SKM-1 treated with dmso at 0.1 percent for 144 hours (cell line): Measurements from ENCODE around the gene CTDSP2.

ENCODE experiments used
- DNase-seq: peaks from one replicate; lab custom pipeline; 2025; ENCODE audit not compliant: unreplicated experiment; lab: John Stamatoyannopoulos, UW

Gene CTDSP2

DNA sequence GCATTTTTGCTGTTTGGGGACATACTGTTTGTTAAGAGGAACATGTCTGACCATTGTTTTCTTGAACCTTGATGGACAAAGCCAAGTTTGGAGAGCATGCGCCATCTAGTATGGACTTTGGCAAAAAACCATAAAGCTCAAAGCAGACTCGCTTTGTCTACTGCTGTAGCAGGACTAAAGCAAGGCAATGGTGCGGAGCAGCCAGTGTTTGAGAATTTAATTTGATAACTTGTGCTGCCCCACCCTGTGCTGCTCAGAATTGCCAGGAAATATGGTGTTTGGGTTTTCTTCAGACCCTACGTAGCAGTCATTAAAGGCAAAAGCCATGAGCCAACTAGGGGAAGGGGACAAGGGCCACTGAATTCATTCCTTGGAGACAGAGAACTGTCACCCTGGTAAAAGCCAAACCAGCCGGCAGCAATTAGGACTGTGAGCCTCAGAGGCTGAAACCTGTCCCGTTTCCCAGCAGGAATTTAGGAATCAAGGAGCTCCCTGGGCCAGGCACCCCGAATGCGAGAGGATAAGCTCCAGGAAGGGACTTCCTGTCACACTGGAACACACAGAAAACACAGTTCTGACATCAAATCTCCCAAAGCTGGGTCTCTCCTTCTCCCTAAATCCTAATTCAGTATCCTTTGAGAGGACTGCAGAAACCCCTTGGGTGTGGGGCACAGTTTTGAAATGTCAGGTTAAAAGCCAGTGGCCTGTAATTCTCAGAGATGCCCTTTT lies 29.1 kb downstream of the CTDSP2 start:
- no peak for DNase-seq

DNA sequence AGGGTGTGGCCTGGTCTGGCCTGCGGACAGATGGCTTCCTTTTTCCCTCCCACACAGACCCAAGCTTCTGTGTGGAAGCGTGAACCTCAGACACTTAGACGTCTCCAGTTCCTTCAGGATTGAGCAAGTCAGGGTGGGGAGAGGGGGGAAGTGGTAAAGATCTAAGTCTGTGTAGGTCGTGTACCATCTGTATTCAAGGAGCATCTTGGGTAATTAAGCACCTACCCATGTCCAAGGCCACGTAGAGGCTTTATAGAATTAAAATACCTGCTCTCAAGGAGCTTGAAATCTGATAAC lies 29.7 kb downstream of the CTDSP2 start:
- peak; percentile 61 for DNase-seq

DNA sequence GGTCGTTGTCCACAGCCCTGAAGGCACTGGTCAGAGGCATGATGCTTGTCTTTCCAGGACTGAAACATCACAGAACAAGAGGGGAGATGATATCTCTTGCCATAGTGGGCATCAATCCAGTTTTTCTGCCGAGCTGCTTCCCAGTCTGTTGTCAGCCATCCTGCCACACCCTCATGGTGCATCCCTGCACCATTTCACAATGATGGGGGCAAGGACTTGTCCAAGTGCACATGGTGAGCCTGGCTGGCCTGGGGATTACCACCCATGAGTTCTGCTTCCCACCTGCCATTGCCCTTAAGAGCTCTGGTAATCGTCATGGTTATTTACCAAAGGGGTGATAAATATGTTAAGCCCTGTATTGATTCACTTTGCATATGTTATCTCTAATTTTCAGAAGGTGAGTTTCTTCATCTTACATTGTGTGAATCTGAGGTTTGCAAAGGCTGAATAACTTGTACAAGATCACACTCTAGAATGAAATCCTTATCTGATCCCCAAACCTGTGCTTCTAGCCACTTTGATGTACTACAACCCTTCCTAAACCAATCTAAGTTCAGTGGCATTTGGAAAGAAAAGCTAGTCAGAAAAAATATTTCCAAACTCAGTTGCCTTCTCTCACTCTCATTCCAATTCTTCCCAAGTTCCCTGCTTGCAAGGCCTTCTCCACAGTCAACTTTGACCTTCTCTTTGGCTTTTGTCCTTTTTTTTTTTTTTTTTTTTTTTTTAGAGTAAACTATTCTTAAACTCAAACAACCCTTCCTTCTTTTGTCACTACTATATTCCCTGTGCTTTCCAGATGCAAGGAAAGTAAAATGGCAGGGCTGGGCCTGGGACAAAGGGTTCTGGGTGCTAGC lies 30.3 kb downstream of the CTDSP2 start:
- DNase-seq: no peak

DNA sequence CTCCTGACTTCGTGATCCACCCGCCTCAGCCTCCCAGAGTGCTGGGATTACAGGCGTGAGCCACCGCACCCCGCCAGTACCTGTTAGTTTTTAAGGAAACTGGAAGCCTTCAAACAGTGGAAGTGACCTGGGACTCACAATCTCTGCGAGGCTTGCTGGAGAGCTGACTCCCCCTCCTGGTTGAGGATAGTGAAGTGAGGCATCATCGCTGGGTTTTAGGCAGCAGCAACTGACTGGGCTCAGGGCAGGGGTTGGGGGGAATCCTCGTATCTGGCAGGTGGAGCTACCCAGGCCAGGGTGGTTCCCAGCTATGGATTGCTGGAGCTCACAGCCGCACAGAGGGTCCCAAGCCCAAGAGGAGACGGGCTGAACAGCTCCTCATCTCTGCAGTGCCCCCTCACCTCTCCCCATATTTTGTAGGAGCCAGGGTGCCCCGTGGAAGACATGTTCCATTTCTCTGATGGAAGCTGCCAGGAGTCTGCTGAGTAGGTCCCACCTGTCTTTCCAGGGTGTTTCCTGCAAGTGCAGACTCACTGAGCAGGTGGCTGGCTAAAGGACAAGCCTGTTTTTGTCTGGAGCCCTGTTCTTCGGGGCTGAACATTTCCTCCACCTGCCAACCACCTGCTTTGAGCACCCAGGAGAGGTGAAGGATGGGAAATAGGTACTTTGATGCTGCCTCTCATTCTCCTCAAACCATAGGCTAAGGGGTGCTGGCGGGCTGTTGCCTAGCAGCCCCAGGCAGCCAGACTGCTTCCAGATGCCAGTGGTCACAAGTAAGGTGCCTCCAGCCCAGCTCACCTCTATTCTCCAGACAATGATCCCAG lies 31.1 kb downstream of the CTDSP2 start:
- no peak for DNase-seq

DNA sequence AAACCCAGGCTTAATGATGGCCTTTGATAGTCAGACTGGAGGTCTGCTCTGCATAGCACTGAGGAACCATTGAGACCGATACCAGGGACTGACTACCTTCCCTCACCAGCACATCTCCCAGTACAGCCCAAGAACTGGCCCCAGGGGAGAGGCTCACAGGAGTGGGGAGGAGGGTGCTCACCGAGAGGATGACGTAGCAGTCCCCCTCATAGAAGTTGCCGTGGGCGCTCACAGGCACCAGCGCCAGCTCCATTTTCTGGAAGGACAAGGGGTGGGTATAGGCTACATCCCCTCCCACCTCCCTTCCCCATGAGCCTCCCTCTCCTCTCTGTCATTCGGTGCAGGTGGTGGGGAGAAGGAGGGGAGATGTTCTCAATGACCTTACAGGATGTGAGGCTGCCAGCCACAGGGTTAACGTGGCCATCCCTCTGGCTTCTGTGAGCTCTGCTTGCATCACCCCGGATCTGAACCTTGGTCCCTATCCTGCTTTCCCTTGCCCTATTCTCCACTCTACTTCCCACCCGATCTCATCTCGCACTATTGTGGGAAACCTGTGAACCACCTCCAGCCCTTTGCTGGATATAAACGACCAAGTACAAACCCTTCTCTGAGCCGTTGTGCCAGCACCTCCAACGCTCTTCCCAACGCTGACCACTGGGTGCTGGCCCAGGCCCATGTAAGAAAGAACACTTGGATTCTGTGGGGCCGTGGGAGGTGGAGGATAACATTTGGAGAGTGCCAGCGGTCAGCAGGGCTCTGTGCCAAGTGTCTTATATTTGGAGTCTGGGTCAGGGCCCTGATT lies 32.4 kb downstream of the CTDSP2 start:
- no peak for DNase-seq

DNA sequence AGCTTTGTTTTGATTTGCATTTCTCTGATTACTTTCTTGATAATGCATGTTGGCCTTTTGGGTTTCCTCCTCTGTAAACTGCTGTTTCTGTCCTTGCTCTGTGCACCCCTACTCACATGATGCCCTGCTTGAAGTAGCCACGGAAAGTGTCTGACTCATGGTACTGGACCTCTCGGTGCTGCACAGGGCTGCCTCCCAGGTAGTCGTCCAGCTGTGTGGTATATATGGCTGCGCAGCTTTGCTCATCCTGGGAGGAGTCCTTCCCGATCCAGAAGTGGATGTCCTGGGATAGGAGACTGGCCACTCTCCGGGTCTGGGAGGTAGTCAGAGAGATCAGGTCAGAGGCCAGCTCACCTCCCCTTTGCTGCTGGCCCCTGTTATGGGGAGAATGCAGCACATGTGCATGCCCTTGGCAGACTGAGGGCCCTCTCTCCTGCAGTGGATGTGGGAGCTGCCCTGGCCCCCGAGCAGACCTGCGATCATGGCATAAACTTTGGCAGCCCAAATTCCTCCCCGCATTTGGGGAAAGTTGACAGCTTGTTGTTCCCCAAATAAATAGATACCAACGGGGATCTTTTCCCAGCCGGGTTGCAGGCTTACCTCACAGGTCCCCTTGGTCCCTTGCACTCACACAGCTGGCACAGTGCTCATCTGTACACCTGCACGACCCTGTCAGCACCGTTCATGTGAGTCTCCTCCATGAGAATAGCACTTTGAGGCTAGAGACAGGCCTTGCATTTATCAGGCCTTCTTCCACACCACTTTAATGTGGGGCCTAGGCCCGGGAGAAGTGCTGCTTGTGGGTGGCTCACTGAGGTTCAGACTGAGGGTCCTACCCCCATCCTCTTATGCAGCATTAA lies 33.2 kb downstream of the CTDSP2 start:
- no peak for DNase-seq

DNA sequence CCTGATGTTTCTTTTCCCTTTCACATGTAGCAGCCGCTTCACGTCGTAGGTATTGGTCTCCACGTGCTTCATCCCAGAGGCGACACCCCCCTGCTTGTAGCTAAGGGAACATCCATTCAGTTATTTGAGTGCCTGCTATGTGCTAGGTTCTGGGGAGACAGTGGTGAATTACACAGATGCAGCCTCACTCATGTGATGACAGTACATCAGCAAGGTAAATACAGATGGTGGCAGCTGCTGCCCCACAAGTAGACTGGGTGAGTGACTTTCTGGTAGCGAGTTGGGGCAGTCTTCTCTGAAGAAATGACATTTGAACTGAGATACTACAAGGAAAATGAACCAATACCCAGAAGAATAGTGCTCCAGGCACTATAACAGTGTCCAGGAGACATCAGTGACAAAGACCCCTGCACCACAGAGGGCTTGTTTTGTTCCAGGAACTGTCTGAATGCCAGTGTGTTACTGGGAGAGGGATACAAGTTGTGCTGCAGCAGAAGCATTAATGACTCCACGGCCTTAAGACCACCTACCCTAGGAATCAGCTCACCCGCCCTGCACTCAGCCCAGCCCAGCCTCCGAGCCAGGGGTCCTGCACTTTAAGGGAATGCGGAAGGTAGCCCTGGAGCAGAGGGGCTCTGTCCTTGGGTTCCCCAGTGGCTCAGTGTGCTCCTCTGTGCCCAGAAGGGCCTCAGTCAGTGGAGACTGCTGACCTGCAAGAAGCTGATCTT lies 35.3 kb downstream of the CTDSP2 start:
- DNase-seq: no peak

DNA sequence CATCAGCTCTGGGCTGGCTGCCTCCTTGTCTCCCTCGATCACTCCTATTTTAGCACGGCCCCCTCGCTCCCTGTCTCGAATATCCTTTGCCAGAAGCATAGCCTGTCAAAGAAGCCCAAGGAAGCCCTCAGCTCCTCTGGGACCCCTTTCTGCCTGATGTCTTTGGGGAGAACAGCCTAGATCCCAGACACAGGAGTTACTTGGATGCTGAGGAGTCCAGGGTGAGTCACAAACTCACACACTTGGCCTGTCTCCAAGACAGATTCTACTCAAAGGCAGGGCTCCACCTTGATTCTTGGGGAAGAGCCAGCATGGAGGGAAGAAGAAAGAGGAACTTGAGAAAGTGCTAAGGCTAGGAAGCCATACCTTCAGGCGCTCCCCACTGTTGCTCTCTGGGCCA lies 36.1 kb downstream of the CTDSP2 start:
- no peak for DNase-seq

DNA sequence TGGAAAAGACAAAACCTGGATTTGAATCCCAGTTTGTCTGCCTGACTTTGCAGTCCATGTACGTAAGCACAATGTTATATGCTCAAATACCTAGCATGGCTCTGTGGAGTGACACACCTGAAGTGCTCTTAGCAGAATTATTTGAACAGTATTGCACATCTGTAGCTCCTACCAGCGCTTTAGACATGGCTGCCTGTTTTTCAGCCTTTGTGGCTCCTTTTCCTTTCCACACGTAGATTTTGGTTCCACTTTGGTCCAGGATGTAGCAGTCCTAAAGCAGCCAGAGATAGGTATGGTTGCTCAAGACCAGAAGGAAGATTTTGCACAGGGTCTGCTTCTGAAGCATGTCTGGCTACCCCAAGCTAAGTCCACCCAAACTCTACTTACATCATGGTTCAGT lies 37.1 kb downstream of the CTDSP2 start:
- no peak for DNase-seq

DNA sequence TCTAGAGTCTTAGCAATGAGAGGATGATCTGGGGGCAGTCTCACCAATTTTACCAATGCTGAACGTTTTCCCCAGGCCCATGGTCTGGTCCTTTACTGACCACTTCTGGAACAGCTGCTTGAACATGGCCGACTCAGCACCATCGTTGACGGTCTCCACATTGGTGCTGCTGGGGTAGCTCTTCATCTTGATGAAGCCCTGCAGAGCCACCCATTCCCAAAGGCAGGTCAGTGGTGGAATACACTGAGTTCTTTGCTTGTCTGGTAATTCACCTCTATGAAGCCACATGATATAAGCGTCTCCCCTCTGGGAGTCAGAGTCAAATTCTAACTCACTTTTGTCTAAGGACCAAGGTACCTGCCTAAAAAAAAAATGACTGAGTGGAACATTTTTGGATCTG lies 38.2 kb downstream of the CTDSP2 start:
- DNase-seq: no peak

DNA sequence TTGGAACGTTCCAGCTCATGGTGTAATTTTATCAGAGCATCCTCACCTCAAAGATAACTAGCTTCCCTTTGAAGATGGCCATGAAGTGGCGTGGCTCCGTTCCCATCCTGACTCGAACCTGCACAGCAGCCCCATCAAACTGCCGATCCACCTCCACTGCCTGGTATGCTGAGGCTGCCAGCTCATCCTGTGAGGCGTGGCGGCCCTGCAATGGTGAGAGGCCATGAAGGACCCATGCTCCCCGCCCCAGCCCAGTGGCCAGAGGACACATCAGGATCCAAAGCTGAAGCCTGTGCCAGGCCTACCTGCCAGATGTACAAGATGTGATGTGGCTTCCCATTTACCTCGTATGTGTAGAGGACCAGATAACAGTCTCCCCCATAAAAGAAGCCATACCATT lies 39.2 kb downstream of the CTDSP2 start:
- DNase-seq: no peak

DNA sequence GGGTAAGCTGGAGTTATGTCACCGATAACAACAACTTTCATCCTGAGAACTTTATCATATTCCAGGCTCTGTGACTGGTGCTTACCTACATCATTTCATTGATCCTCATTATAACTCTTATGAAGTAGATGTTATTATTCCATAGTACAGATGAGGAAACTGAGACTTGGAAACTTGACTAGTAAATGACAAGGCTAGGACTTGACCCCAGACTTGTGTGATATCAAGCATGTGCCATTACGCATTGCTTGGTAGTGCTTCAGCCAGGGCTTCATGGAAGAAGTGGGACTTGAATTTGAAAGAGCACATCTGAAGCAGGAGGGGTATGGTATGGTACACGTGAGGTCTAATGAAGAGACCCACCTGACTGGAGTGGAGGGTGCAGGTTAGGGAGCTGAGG lies 39.9 kb downstream of the CTDSP2 start:
- no peak for DNase-seq

DNA sequence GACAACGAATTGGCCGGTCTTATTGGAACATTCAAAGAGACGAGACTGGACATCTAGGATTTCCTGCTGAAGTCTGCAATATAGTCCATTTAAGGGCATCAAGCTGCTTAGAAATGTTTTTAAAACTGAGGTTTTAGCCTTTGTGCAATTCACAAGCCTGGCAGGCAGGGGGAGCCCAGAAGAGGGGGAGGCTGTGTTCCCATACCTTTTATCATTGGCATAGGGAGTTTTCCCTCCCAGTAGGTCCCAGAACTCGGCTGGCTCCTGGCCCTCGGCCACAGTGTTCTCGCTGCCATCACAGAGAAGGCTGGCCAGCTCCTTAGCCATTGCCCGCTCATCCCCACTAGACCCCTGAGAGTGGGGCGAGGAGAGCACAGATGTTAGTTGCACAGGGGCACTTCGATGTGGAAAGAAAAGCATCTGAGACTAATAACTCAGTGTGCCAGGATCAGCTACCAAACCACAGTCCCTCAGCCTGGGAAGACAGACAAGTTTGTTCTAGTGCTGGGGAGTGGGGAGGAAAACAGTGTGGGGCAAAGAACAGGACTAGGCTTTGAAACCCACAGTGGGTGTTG lies 43.1 kb downstream of the CTDSP2 start:
- peak; percentile 1 for DNase-seq

DNA sequence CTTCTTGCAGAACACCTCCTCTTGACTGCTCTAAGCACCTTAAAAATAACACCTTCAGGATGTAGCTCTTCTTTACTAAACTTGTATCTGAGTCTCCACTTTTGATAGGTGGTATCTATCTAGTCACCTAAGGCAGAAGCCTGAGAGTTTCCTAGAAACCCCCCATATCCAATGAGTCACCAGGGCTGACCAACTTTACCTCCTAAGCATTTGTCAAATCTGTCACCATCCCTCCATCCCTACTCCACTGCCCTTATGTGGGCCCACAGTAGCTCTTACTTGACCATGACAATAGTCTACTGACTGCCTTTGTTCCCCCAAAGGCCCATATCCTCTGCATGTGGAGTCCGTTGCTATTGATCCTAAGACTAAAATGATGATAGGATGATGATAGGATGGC lies 43.9 kb downstream of the CTDSP2 start:
- DNase-seq: no peak

DNA sequence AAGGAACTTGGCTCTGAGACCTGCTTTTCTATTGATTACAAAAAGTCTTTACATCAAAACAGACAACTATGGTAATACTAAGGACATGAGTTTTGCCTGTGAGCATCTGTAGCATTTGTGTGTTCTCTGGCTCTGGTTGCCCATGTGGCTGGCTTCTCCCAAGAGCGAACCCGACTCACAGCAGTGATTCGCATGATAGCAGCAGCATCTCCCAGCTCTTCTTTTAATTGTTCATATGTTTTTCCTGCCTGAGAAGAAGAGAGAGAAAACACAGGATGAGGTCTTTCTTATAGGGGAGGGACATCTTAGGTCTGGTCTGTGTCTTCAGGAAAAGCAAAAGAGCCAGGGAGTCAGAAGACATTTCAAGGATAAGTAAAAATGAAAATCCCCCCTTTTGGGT lies 45.6 kb downstream of the CTDSP2 start:
- DNase-seq: no peak

DNA sequence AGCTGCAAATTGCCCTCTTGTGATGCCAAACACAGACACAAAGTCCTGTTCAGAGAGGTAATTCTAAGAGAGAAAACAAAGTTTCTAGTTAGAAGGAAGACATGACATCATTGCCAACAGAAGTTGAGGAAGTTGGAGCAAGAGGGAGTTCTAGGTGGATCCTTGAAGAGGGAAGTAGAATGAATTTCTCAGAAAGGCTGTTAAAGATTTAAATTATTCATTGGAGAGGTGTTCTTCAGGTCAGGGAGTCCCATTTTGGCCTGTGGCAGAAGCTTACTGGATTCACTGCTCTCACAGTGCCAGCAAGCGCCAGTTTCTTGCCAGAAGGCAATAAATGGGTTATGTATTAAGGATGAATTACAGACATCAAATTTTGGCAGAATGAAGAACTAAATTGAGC lies 48.6 kb downstream of the CTDSP2 start:
- DNase-seq: peak; percentile 24

DNA sequence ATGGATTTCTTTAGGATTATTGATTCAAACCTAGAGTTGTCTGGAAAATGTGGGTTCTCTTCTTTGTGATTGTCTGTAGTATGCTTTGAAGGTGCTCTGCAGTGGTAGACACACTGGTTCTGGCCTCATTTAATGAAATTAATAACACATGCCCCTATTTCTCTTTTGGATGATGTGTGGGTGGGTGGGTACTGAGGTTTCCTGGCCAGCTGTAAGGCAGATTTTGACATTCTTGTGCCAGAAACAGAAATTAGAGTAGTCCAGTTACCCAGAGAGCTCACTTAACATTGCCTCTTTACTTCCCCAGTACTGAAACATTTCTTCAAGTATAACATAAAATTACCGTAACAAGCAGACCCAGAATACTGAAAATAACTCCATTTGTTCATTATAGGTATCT lies 49.5 kb downstream of the CTDSP2 start:
- no peak for DNase-seq

DNA sequence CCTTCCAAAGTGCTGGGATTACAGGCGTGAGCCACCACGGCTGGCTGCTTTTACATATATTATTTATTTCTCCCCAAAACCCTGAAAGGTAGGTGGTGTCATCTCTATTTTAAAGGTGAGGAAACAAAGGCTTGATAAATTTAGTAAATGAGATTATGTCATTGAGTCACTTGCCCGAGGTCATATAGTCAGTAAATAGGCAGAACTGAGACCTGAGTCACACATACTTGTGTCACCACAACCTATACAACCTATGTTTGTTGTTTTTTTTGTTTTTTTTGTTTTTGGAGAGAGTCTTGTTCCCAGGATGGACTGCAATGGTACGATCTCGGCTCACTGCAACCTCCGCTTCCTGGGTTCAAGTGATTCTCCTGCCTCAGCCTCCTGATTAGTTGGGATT lies 51.2 kb downstream of the CTDSP2 start:
- no peak for DNase-seq

DNA sequence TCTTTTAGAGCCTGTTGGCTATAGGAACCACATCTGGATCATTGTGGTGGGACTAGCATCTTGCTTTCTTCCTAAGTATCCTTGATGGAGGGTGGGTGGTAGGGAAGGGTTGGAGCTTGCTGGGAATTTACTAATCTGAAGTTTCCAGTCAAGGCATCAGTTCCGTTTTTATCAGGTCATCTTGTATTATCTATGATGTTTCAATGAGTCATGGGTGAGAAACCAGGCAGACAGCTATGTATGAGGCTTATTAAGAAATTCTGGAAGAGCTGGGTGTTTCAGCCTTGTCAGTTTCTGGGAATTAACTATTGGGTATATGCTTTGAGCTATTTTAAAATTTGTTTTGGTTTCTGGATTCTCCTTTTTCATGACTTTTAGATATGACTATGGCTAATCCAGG lies 52.6 kb downstream of the CTDSP2 start:
- no peak for DNase-seq
